Natural killer cell (primary cell): ENCODE results near the gene CLCN4. TPM values are rescaled to one million over a fixed set of nuclear protein-coding genes. Genes with fewer than 3 reads are reported as not detected.

Source experiments
- ATAC-seq, 3 donors: fragments of 150-1000 bp in 2 of 3; fragments of 200-7000 bp in 1 of 3; cut with Tn5 transposase; 1 replicate in 1 of 3; 2 replicates in 2 of 3; pipeline ENCODE4 v1.10.0; 2021; ENCODE audit warnings: mild to moderate bottlenecking in 2 of 3, moderate library complexity in 2 of 3
- DNase-seq, 2 donors: peaks; one replicate each; pipeline versions ENCODE4 v3.0.0 to v3.0.0-alpha.2; 2013 to 2021; ENCODE audit warnings: mixed read lengths in 1 of 2
- H3K27ac ChIP-seq: one replicate; pipeline ENCODE4 v1.5.1; 2013; ENCODE audit warnings: mild to moderate bottlenecking, low read length
- H3K27me3 ChIP-seq: one replicate; pipeline ENCODE4 v1.6.1; 2013; ENCODE audit warnings: low read length; ENCODE audit not compliant: control insufficient read depth, insufficient read depth
- H3K36me3 ChIP-seq: one replicate; pipeline ENCODE4 v1.6.1; 2013; ENCODE audit warnings: low read length; ENCODE audit not compliant: control insufficient read depth, insufficient read depth
- H3K4me1 ChIP-seq: one replicate; pipeline ENCODE4 v1.6.1; 2013; ENCODE audit warnings: low read length; ENCODE audit not compliant: control insufficient read depth, insufficient read depth
- H3K4me3 ChIP-seq: one replicate; pipeline ENCODE4 v1.5.1; 2013; ENCODE audit warnings: low read length
- H3K9me3 ChIP-seq: one replicate; pipeline ENCODE4 v1.6.1; 2013; ENCODE audit warnings: low read length; ENCODE audit not compliant: control insufficient read depth, insufficient read depth
- H3K27ac Mint-ChIP-seq, 2 donors: one replicate each; pipeline ENCODE4 v1.8.0; 2022; ENCODE audit warnings: mild to moderate bottlenecking in 2 of 2, mixed read lengths in 2 of 2, moderate library complexity in 1 of 2
- H3K27me3 Mint-ChIP-seq, 2 donors: one replicate each; pipeline ENCODE4 v1.8.0; 2022; ENCODE audit warnings: low read depth in 2 of 2, mixed read lengths in 2 of 2
- H3K36me3 Mint-ChIP-seq: one replicate; pipeline ENCODE4 v1.8.0; 2022; ENCODE audit warnings: mixed read lengths
- H3K4me1 Mint-ChIP-seq, 2 donors: one replicate each; pipeline ENCODE4 v1.8.0; 2022; ENCODE audit warnings: mixed read lengths in 2 of 2
- H3K4me3 Mint-ChIP-seq: one replicate; pipeline ENCODE4 v1.8.0; 2022; ENCODE audit warnings: mild to moderate bottlenecking, moderate library complexity, mixed read lengths
- H3K9me3 Mint-ChIP-seq, 2 donors: one replicate each; pipeline ENCODE4 v1.8.0; 2022; ENCODE audit warnings: mixed read lengths in 2 of 2
- WGBS: methylation state at CpG from one replicate; pipeline ENCODE4 v1.1.7; 2013; ENCODE audit warnings: missing lambda C conversion rate; ENCODE audit not compliant: insufficient coverage; 5-methylcytosine and 5-hydroxymethylcytosine counted together
- intact Hi-C: fragments of 100-400 bp; cut with micrococcal nuclease; formaldehyde crosslinking; loops from one replicate; pipeline ENCODE4 v1.14.2; 2022
- total RNA-seq, 4 donors: library from RNA; stranded (reverse); fragments of 120-200 nt in 1 of 4; gene quantifications; one replicate each; pipeline versions ENCODE4 v1.2.3 to v1.2.4, GENCODE V29; 2013 to 2022
- TF ChIP-seq, protein P1 (sequence below): fragments of 200-600 bp; IDR thresholded peaks from one replicate; pipeline ENCODE4 v1.8.0; 2022; ENCODE audit warnings: antibody characterized with exemption

The CLCN4 gene
- total RNA-seq, 3 donors from 2014 or later (not counting 1 experiment from before 2014, with no cell fraction given), result 0.05 to 0.66 (median 0.23) TPM

DNA sequence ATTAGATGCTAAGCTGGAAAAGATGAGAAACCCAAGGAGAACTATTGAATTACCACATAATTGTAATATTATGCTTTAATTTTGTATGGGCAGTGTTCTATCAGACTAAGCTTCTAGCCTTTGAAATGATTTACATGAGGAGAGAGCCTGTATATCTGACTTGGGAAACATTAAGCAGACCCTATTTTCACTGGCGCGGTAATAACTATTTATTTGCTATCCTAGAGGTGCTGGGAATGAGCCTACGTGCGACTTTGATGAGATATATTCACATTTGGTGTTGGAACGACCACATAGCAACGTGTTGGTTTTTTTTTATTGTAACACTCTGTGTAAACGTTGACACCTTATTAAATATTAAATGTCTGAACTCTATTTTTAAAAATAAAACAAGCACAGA is 80.5 kb downstream of the CLCN4 start:
- DNase-seq (no peak), ATAC-seq (no peak)
- Histone ChIP-seq H3K9me3 (no peaks in the 10 kb centered on the region), H3K36me3 (no peaks in the 10 kb centered on the region), H3K4me3 (no peak overlapping the region), H3K27me3 (no peaks in the 10 kb centered on the region), H3K27ac (no peak overlapping the region), H3K4me1 (no peaks in the 10 kb centered on the region)
- no peak overlapping the region for H3K27ac Mint-ChIP-seq
- no peak overlapping the region for H3K4me3 Mint-ChIP-seq
- no peaks in the 10 kb centered on the region for H3K36me3 Mint-ChIP-seq
- no peaks in the 10 kb centered on the region for H3K9me3 Mint-ChIP-seq
- TF ChIP-seq, protein P1, sequence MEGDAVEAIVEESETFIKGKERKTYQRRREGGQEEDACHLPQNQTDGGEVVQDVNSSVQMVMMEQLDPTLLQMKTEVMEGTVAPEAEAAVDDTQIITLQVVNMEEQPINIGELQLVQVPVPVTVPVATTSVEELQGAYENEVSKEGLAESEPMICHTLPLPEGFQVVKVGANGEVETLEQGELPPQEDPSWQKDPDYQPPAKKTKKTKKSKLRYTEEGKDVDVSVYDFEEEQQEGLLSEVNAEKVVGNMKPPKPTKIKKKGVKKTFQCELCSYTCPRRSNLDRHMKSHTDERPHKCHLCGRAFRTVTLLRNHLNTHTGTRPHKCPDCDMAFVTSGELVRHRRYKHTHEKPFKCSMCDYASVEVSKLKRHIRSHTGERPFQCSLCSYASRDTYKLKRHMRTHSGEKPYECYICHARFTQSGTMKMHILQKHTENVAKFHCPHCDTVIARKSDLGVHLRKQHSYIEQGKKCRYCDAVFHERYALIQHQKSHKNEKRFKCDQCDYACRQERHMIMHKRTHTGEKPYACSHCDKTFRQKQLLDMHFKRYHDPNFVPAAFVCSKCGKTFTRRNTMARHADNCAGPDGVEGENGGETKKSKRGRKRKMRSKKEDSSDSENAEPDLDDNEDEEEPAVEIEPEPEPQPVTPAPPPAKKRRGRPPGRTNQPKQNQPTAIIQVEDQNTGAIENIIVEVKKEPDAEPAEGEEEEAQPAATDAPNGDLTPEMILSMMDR, result no peak
- peaks cover 0 to 21% of the 10 kb centered on the region in 2 donors for H3K27me3 Mint-ChIP-seq
- intact Hi-C loops, result no loop called here
- WGBS, result 89% methylated on average over 2 of the region's 7 CpGs
- H3K4me1 Mint-ChIP-seq, result no peaks in the 10 kb centered on the region

DNA sequence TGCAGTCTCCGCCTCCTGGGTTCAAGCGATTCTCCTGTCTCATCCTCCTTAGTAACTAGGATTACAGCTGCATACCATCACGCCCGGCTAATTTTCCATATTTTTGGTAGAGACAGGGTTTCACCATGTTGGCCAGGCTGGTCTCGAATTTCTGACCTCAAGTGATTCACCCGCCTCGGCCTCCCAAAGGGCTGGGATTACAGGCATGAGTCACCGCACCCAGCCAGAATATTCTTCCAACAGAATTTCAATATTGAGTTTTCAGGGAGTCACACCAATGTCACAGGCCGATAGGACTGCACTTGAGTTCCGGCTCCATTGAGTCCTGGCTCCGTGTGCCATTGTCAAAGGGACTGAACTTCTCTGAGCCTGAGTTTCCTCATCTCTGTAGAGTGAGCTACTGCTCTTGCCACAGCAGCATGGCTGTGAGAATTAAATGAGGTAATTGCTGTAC is 82.9 kb downstream of the CLCN4 start:
- Mint-ChIP-seq H3K36me3 (no peaks in the 10 kb centered on the region), H3K27ac (no peak overlapping the region), H3K9me3 (no peaks in the 10 kb centered on the region), H3K4me1 (no peaks in the 10 kb centered on the region), H3K4me3 (no peak overlapping the region), H3K27me3 (peaks cover 0 to 21% of the 10 kb centered on the region in 2 donors)
- Histone ChIP-seq H3K4me3 (no peak overlapping the region), H3K4me1 (no peaks in the 10 kb centered on the region), H3K36me3 (no peaks in the 10 kb centered on the region), H3K27ac (no peak overlapping the region), H3K9me3 (no peaks in the 10 kb centered on the region), H3K27me3 (no peaks in the 10 kb centered on the region)
- intact Hi-C loops, result no loop called here
- TF ChIP-seq, protein P1, result no peak
- ATAC-seq (no peak), DNase-seq (no peak)
- 93% methylated on average over 11 of the region's 11 CpGs for WGBS

DNA sequence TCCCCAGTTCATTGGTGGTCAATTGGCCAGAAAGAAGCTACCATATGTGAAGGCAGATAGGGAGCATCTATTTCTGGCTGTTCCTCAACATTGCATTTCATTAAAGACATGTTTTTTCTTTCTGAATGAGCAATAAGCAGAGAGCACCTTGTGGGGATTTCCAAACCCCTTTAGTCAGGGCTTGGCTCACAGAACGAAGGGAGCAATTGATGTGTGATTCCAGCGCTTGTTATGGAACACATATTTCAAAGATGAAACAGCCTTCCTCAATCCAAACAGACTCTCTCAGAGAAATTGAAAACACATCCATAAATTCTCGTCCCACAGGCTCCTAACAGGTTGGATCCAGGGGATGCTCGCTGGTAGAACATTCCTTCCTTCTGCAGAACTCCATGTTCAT is 84.1 kb downstream of the CLCN4 start:
- no peaks in the 10 kb centered on the region for H3K27me3 ChIP-seq
- H3K4me1 ChIP-seq, result no peaks in the 10 kb centered on the region
- H3K9me3 ChIP-seq, result no peaks in the 10 kb centered on the region
- H3K36me3 ChIP-seq, result no peaks in the 10 kb centered on the region
- intact Hi-C loops, result no loop called here
- Mint-ChIP-seq H3K27ac (no peak overlapping the region), H3K27me3 (peaks cover 0 to 13% of the 10 kb centered on the region in 2 donors), H3K4me3 (no peak overlapping the region), H3K9me3 (no peaks in the 10 kb centered on the region), H3K36me3 (no peaks in the 10 kb centered on the region), H3K4me1 (no peaks in the 10 kb centered on the region)
- no peak for DNase-seq
- H3K4me3 ChIP-seq, result no peak overlapping the region
- 88% methylated on average over 3 of the region's 4 CpGs for WGBS
- H3K27ac ChIP-seq, result no peak overlapping the region
- ATAC-seq, result no peak
- TF ChIP-seq, protein P1, result no peak

DNA sequence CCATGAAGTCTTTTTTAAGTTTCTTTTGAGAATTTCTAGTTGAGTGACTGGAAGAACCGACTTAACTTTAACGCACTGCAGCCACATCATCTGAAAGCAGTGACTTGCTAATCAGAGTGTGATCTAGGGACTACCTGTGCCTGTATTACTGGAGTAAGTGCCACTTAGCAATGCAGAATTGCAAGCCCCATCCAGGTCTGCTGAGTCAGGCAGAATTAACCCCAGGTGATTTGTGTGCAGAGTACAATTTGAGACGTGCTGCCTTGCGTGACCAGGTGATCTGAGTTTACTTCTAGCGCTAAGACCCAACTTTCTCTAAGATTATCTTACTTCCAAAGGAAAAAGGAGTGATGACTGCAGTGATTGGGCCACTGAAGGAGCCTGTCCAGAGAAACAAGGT is 85.3 kb downstream of the CLCN4 start:
- intact Hi-C loops, result no loop called here
- ATAC-seq (no peak), DNase-seq (no peak)
- H3K9me3 ChIP-seq, result no peaks in the 10 kb centered on the region
- Mint-ChIP-seq H3K27me3 (peaks cover 0 to 3% of the 10 kb centered on the region in 2 donors), H3K36me3 (no peaks in the 10 kb centered on the region), H3K9me3 (no peaks in the 10 kb centered on the region), H3K27ac (no peak overlapping the region), H3K4me3 (no peak overlapping the region), H3K4me1 (peaks cover 0 to 4% of the 10 kb centered on the region in 2 donors)
- H3K36me3 ChIP-seq, result no peaks in the 10 kb centered on the region
- no peak overlapping the region for H3K27ac ChIP-seq
- no peak overlapping the region for H3K4me3 ChIP-seq
- WGBS, result 69% methylated on average over 3 of the region's 5 CpGs
- TF ChIP-seq, protein P1, result no peak
- H3K27me3 ChIP-seq, result no peaks in the 10 kb centered on the region
- no peaks in the 10 kb centered on the region for H3K4me1 ChIP-seq
